Measurements from ENCODE around the gene SKA2.
A peak's percentile ranks its signal among the peaks of the same experiment; 100 is the strongest.

SKA2 gene

GRCh38 chr17:59107306-59107670, 47.7 kb downstream of the SKA2 start:
- in situ Hi-C loops (cut with MboI; ENCODE audit: low sequenced_read_pairs, unreplicated experiment): no loop called here
- DNase-seq (ENCODE audit: low spot score): no peak
- TF ChIP-seq CTCF (IDR thresholded peaks at IDR 0.05; ENCODE audit: borderline replicate concordance, control extremely low read depth, extremely low read depth, insufficient read depth, missing control alignments): no peak

GRCh38 chr17:59106463-59107305, 48.3 kb downstream of the SKA2 start, which contains the start of gene TRIM37:
TSS of gene TRIM37 (minus strand) at chr17:59106880. CDS start at chr17:59106461, 419 bp downstream.
- in situ Hi-C loops (cut with MboI; ENCODE audit: low sequenced_read_pairs, unreplicated experiment): no loop called here
- DNase-seq (ENCODE audit: low spot score): peak; percentile 99
- peak; percentile 21 for TF ChIP-seq CTCF (IDR thresholded peaks at IDR 0.05; ENCODE audit: borderline replicate concordance, control extremely low read depth, extremely low read depth, insufficient read depth, missing control alignments)

GRCh38 chr17:59105852-59106462, 49.0 kb downstream of the SKA2 start:
- no peak for TF ChIP-seq CTCF (IDR thresholded peaks at IDR 0.05; ENCODE audit: borderline replicate concordance, control extremely low read depth, extremely low read depth, insufficient read depth, missing control alignments)
- no peak for DNase-seq (ENCODE audit: low spot score)
- in situ Hi-C loops (cut with MboI; ENCODE audit: low sequenced_read_pairs, unreplicated experiment): no loop called here

GRCh38 chr17:59101178-59101577, 53.8 kb downstream of the SKA2 start:
- DNase-seq (ENCODE audit: low spot score): no peak
- TF ChIP-seq CTCF (IDR thresholded peaks at IDR 0.05; ENCODE audit: borderline replicate concordance, control extremely low read depth, extremely low read depth, insufficient read depth, missing control alignments): no peak
- in situ Hi-C loops (cut with MboI; ENCODE audit: low sequenced_read_pairs, unreplicated experiment): no loop called here

- in situ Hi-C loops (cut with MboI; ENCODE audit: low sequenced_read_pairs, unreplicated experiment): no loop called here
- no peak for DNase-seq (ENCODE audit: low spot score)
- TF ChIP-seq CTCF (IDR thresholded peaks at IDR 0.05; ENCODE audit: borderline replicate concordance, control extremely low read depth, extremely low read depth, insufficient read depth, missing control alignments): no peak
Observed at GRCh38 chr17:59097876-59098275, 57.1 kb downstream of the SKA2 start.

GRCh38 chr17:59094861-59095530, 60.0 kb downstream of the SKA2 start:
- in situ Hi-C loops (cut with MboI; ENCODE audit: low sequenced_read_pairs, unreplicated experiment): no loop called here
- no peak for TF ChIP-seq CTCF (IDR thresholded peaks at IDR 0.05; ENCODE audit: borderline replicate concordance, control extremely low read depth, extremely low read depth, insufficient read depth, missing control alignments)
- DNase-seq (ENCODE audit: low spot score): no peak
